HepG2 (cell line): ENCODE measurements around the gene ABCA13. TPM values are rescaled to one million over a fixed set of nuclear protein-coding genes. Genes with fewer than 3 reads are reported as not detected.

ENCODE experiments used
- ATAC-seq: fragments of 200-7000 bp; cut with Tn5 transposase; 3 replicates; pipeline ENCODE4 v1.9.1; 2020; ENCODE audit warnings: mild to moderate bottlenecking, moderate library complexity
- BruUV-seq: library from RNA; stranded (reverse); fragments of 400-500 nt; replicated peaks from 2 replicates; lab custom pipeline; 2021; lab: Mats Ljungman, UMichigan
- CTCF ChIA-PET: fragments of 300-600 bp; formaldehyde crosslinking; extraction: SDS; loops from one replicate; lab custom pipeline; 2021; ENCODE audit warnings: low total read pairs, inconsistent platforms, low intra/inter-chr PET ratio; lab: Yijun Ruan, JAX
- POLR2A ChIA-PET: fragments of 350-600 bp; sonication (Branson Sonifier 250); formaldehyde crosslinking; loops from one replicate; lab custom pipeline; 2020; ENCODE audit warnings: antibody characterized with exemption, inconsistent platforms; lab: Yijun Ruan, JAX
- DNase-seq: peaks from one replicate; pipeline ENCODE4 v3.0.0-alpha.2; 2015; ENCODE audit warnings: low spot score
- FAIRE-seq: peaks from 3 replicates; lab custom pipeline; 2011; peaks lifted over from hg19 to GRCh38; lab: Jason Lieb, UNC
- H2AFZ ChIP-seq: one replicate; pipeline ENCODE4 v1.6.1; 2011; ENCODE audit warnings: low read length, inconsistent platforms
- H3K27ac ChIP-seq: fragments of 300-600 bp; 3 replicates; pipeline ENCODE4 v1.8.0; 2011; ENCODE audit warnings: mixed run types, mild to moderate bottlenecking, mixed read lengths, low read length, inconsistent platforms; ENCODE audit not compliant: insufficient read depth; ENCODE audit errors: extremely low read length
- H3K27me3 ChIP-seq, 2 experiments: fragments of 200-600 bp in 1 of 2; 2 replicates in 1 of 2; 3 replicates in 1 of 2; pipeline versions ENCODE4 v1.6.0 to v1.8.0; 2011; ENCODE audit warnings: low read length in 2 of 2, mild to moderate bottlenecking in 2 of 2, moderate library complexity in 2 of 2, inconsistent platforms in 1 of 2; ENCODE audit not compliant: insufficient read depth in 2 of 2, control insufficient read depth in 1 of 2
- H3K36me3 ChIP-seq, 2 experiments: fragments of 200-600 bp in 1 of 2; replicated peaks in 1 of 2; 2 replicates in 1 of 2; 3 replicates in 1 of 2; pipeline versions ENCODE4 v1.5.1 to v1.8.0; 2011; ENCODE audit warnings: low read length in 2 of 2, inconsistent platforms in 1 of 2; ENCODE audit not compliant: insufficient read depth in 2 of 2, control insufficient read depth in 1 of 2
- H3K4me1 ChIP-seq: 2 replicates; pipeline ENCODE4 v1.5.1; 2012; ENCODE audit warnings: low read length, inconsistent platforms; ENCODE audit not compliant: insufficient read depth
- H3K4me2 ChIP-seq: 2 replicates; pipeline ENCODE4 v1.6.0; 2011; ENCODE audit warnings: low read depth, low read length, inconsistent platforms
- H3K4me3 ChIP-seq, 3 experiments: fragments of 200-600 bp in 1 of 3; sonication (generic), shearing (Covaris generic) in 1 of 3; replicated peaks in 1 of 3; 2 replicates each; pipeline ENCODE4 v1.5.1; 2011 to 2016; ENCODE audit warnings: low read length in 3 of 3, inconsistent platforms in 2 of 3, low read depth in 2 of 3, mild to moderate bottlenecking in 2 of 3, control low read depth in 1 of 3, mixed read lengths in 1 of 3; ENCODE audit not compliant: insufficient read depth in 1 of 3
- H3K79me2 ChIP-seq: one replicate; pipeline ENCODE4 v1.6.1; 2011; ENCODE audit warnings: low read length, inconsistent platforms; ENCODE audit not compliant: insufficient read depth
- H3K9ac ChIP-seq: 2 replicates; pipeline ENCODE4 v1.6.0; 2011; ENCODE audit warnings: mild to moderate bottlenecking, low read depth, low read length, inconsistent platforms; ENCODE audit not compliant: insufficient read depth
- H3K9me3 ChIP-seq: 2 replicates; pipeline ENCODE4 v1.5.1; 2012; ENCODE audit warnings: mild to moderate bottlenecking, low read length
- H4K20me1 ChIP-seq: 2 replicates; pipeline ENCODE4 v1.6.0; 2011; ENCODE audit warnings: inconsistent platforms, mild to moderate bottlenecking, low read length, moderate library complexity; ENCODE audit not compliant: insufficient read depth
- AGO2 ChIP-seq: fragments of 200-400 bp; formaldehyde crosslinking; optimal IDR thresholded peaks from 2 replicates; pipeline ENCODE3; 2017; ENCODE audit warnings: mild to moderate bottlenecking, low read depth, low read length, moderate library complexity
- FOXK2 ChIP-seq: fragments of 450-650 bp; IDR thresholded peaks from 2 replicates; pipeline ENCODE4 v1.6.1; 2016
- HNRNPK ChIP-seq: fragments of 200-400 bp; formaldehyde crosslinking; IDR thresholded peaks from 2 replicates; pipeline ENCODE4 v1.6.1; 2018; ENCODE audit warnings: low read length, low read depth, moderate library complexity, mild to moderate bottlenecking; ENCODE audit not compliant: poor library complexity, severe bottlenecking
- HNRNPLL ChIP-seq: fragments of 200-400 bp; formaldehyde crosslinking; IDR thresholded peaks from 2 replicates; pipeline ENCODE4 v1.6.1; 2017; ENCODE audit warnings: mild to moderate bottlenecking, low read depth, low read length; ENCODE audit not compliant: poor library complexity, severe bottlenecking
- MED1 ChIP-seq: sonication (generic); formaldehyde crosslinking; IDR thresholded peaks from 2 replicates; pipeline ENCODE4 v1.4.0; 2020; ENCODE audit warnings: missing genetic modification reagents
- RBFOX2 ChIP-seq: fragments of 200-400 bp; formaldehyde crosslinking; IDR thresholded peaks from 2 replicates; pipeline ENCODE4 v1.6.1; 2017; ENCODE audit warnings: low read depth, mild to moderate bottlenecking, low read length
- REPIN1 ChIP-seq: sonication (generic); formaldehyde crosslinking; IDR thresholded peaks from 2 replicates; pipeline ENCODE4 v1.8.0; 2022; ENCODE audit warnings: missing genetic modification reagents, low read depth, mild to moderate bottlenecking, borderline replicate concordance
- SALL2 ChIP-seq: sonication (generic); formaldehyde crosslinking; IDR thresholded peaks from 2 replicates; pipeline ENCODE4 v1.8.1; 2023; ENCODE audit warnings: mild to moderate bottlenecking, missing genetic modification reagents, inconsistent platforms
- ZNF251 ChIP-seq: sonication (generic); formaldehyde crosslinking; IDR thresholded peaks from 2 replicates; pipeline ENCODE4 v1.9.0; 2021; ENCODE audit warnings: mild to moderate bottlenecking, missing genetic modification reagents
- ZNF510 ChIP-seq: sonication (generic); formaldehyde crosslinking; IDR thresholded peaks from 2 replicates; pipeline ENCODE4 v1.4.0; 2020; ENCODE audit warnings: low read depth, mild to moderate bottlenecking, missing genetic modification reagents
- ZNF569 ChIP-seq: sonication (generic); formaldehyde crosslinking; IDR thresholded peaks from 2 replicates; pipeline ENCODE4 v1.5.0; 2020; ENCODE audit warnings: mild to moderate bottlenecking, missing genetic modification reagents, moderate library complexity, borderline replicate concordance
- ZNF605 ChIP-seq: sonication (generic); formaldehyde crosslinking; IDR thresholded peaks from 2 replicates; pipeline ENCODE4 v1.8.0; 2022; ENCODE audit warnings: mild to moderate bottlenecking, missing genetic modification reagents
- WGBS: methylation state at CpG from one replicate; pipeline ENCODE4 v1.1.6; 2017; ENCODE audit warnings: low lambda C conversion rate; 5-methylcytosine and 5-hydroxymethylcytosine counted together
- in situ Hi-C: cut with HindIII; loops from 2 replicates; pipeline ENCODE4 v1.10.0; 2017; ENCODE audit warnings: low pct_unique_long_range_greater_than_20kb; ENCODE audit not compliant: extremely low pct_ligation_motif_present
- intact Hi-C: fragments of 100-400 bp; cut with micrococcal nuclease; formaldehyde crosslinking; loops from one replicate; pipeline ENCODE4 v1.10.0; 2022; ENCODE audit not compliant: unreplicated experiment
- polyA plus RNA-seq, 8 experiments: library from polyadenylated mRNA; depleted of rRNA in 3 of 8; stranded (reverse) in 7 of 8; unstranded in 1 of 8; fragments of >200 nt; fragmentation: Illumina TruSeq in 4 of 8; extraction: Trizol in 4 of 8; gene quantifications; 2 replicates each; pipeline versions ENCODE4 v1.2.1 to v1.2.3, GENCODE V29; 2011 to 2016; ENCODE audit warnings: low read depth in 4 of 8, missing spikeins in 1 of 8, mixed read lengths in 1 of 8; ENCODE audit not compliant: insufficient read depth in 1 of 8
- total RNA-seq, 5 experiments: library from RNA; depleted of rRNA; stranded (reverse); fragments of >200 nt; fragmentation: Illumina TruSeq; extraction: Trizol; gene quantifications; 2 replicates each; pipeline ENCODE4 v1.2.3, GENCODE V29; 2016; ENCODE audit warnings: low read depth in 1 of 5
- TF ChIP-seq, protein P1 (sequence below): IDR thresholded peaks from 2 replicates; pipeline ENCODE4 v1.6.1; 2016; ENCODE audit warnings: low read depth, borderline replicate concordance
- TF ChIP-seq, protein P2 (sequence below): sonication (generic); formaldehyde crosslinking; conservative IDR thresholded peaks from 2 replicates; pipeline ENCODE4 v1.8.0; 2022; ENCODE audit warnings: low read depth, missing genetic modification reagents
- TF ChIP-seq, protein P3 (sequence below): sonication (generic); formaldehyde crosslinking; IDR thresholded peaks from 2 replicates; pipeline ENCODE4 v1.5.0; 2020; ENCODE audit warnings: mild to moderate bottlenecking, missing genetic modification reagents
- TF ChIP-seq, protein P4 (sequence below): sonication (generic); formaldehyde crosslinking; IDR thresholded peaks from 2 replicates; pipeline ENCODE4 v1.8.1; 2022; ENCODE audit warnings: low read depth, mild to moderate bottlenecking, missing genetic modification reagents

The ABCA13 gene
- total and polyA plus RNA-seq, 2 of the 13 experiments (the other 11 are each of a cell fraction or from before 2014, with no cell fraction given): 0.03 TPM; not detected in 1

DNA sequence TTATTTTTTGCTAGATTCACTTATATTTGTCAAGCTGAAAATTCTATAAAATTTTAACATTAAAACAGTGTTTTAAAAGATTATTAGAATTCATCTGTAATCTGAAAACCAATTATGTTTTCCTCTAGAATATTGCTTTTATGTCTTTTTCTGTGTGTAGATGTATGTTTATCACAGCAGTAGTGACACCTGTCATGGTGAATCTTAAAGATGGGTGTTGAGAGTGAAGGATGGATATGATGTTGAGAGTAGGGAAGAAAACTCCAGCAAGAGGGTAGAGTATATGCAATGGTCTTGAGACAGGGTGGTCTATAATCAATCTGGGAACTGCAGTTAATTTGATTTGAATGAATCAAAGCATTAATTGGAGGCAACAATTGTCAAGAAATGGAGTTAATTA is 416.2 kb downstream of the ABCA13 start (continued):
- TF ChIP-seq HNRNPK: no peak
- TF ChIP-seq, protein P1, sequence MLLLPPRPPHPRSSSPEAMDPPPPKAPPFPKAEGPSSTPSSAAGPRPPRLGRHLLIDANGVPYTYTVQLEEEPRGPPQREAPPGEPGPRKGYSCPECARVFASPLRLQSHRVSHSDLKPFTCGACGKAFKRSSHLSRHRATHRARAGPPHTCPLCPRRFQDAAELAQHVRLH: no peak

DNA sequence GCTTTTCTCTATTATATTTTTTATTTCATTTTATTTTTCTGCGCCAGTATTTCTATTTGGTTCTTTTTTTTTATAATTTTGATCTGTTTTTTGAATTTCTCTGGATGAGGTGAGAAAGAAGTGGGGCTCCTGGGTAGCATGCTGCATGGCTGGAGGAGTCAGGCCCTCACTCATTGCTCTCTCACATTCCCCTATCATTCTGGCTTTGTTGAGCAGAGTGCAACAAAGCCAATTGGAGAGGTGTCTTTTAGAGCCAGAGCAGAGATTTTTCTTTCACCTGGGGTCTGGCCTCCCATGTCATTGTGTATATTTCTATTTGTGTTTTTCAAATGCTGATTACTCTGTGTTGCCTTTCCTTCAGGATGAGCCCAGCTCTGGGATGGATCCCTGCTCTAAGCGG is 423.1 kb downstream of the ABCA13 start:
- FAIRE-seq (no peak), DNase-seq (no peak), ATAC-seq (no peak)
- no peak overlapping the region for H3K9ac ChIP-seq
- H3K4me3 ChIP-seq: no peak overlapping the region
- no peak overlapping the region for H3K27ac ChIP-seq
- 5% methylated on average over 2 of the region's 2 CpGs for WGBS
- no peaks in the 10 kb centered on the region for H4K20me1 ChIP-seq
- H3K4me1 ChIP-seq: no peaks in the 10 kb centered on the region
- ChIA-PET CTCF (no interaction called here), POLR2A (no interaction called here)
- H3K27me3 ChIP-seq: no peaks in the 10 kb centered on the region
- H3K9me3 ChIP-seq: no peaks in the 10 kb centered on the region
- no peaks in the 10 kb centered on the region for H3K79me2 ChIP-seq
- intact Hi-C loops: no loop called here
- BruUV-seq: no TSS peak
- H3K36me3 ChIP-seq: no peaks in the 10 kb centered on the region
- no peak overlapping the region for H2AFZ ChIP-seq
- in situ Hi-C loops: no loop called here
- no peak overlapping the region for H3K4me2 ChIP-seq
- TF ChIP-seq MED1 (no peak), REPIN1 (CRISPR knock-in tag) (no peak), ZNF251 (CRISPR knock-in tag) (no peak), HNRNPLL (no peak), FOXK2 (no peak), SALL2 (CRISPR knock-in tag) (no peak), ZNF605 (no peak), ZNF569 (CRISPR knock-in tag) (no peak), RBFOX2 (no peak), ZNF510 (no peak), AGO2 (no peak)
- TF ChIP-seq, protein P2, sequence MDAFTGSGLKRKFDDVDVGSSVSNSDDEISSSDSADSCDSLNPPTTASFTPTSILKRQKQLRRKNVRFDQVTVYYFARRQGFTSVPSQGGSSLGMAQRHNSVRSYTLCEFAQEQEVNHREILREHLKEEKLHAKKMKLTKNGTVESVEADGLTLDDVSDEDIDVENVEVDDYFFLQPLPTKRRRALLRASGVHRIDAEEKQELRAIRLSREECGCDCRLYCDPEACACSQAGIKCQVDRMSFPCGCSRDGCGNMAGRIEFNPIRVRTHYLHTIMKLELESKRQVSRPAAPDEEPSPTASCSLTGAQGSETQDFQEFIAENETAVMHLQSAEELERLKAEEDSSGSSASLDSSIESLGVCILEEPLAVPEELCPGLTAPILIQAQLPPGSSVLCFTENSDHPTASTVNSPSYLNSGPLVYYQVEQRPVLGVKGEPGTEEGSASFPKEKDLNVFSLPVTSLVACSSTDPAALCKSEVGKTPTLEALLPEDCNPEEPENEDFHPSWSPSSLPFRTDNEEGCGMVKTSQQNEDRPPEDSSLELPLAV: no peak
- TF ChIP-seq, protein P3, sequence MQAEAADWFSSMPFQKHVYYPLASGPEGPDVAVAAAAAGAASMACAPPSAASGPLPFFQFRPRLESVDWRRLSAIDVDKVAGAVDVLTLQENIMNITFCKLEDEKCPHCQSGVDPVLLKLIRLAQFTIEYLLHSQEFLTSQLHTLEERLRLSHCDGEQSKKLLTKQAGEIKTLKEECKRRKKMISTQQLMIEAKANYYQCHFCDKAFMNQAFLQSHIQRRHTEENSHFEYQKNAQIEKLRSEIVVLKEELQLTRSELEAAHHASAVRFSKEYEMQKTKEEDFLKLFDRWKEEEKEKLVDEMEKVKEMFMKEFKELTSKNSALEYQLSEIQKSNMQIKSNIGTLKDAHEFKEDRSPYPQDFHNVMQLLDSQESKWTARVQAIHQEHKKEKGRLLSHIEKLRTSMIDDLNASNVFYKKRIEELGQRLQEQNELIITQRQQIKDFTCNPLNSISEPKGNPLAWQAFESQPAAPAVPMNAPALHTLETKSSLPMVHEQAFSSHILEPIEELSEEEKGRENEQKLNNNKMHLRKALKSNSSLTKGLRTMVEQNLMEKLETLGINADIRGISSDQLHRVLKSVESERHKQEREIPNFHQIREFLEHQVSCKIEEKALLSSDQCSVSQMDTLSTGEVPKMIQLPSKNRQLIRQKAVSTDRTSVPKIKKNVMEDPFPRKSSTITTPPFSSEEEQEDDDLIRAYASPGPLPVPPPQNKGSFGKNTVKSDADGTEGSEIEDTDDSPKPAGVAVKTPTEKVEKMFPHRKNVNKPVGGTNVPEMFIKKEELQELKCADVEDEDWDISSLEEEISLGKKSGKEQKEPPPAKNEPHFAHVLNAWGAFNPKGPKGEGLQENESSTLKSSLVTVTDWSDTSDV: no peak
- TF ChIP-seq, protein P4, sequence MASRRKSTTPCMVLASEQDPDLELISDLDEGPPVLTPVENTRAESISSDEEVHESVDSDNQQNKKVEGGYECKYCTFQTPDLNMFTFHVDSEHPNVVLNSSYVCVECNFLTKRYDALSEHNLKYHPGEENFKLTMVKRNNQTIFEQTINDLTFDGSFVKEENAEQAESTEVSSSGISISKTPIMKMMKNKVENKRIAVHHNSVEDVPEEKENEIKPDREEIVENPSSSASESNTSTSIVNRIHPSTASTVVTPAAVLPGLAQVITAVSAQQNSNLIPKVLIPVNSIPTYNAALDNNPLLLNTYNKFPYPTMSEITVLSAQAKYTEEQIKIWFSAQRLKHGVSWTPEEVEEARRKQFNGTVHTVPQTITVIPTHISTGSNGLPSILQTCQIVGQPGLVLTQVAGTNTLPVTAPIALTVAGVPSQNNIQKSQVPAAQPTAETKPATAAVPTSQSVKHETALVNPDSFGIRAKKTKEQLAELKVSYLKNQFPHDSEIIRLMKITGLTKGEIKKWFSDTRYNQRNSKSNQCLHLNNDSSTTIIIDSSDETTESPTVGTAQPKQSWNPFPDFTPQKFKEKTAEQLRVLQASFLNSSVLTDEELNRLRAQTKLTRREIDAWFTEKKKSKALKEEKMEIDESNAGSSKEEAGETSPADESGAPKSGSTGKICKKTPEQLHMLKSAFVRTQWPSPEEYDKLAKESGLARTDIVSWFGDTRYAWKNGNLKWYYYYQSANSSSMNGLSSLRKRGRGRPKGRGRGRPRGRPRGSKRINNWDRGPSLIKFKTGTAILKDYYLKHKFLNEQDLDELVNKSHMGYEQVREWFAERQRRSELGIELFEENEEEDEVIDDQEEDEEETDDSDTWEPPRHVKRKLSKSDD (CRISPR knock-in tag): no peak
- TF ChIP-seq, all 625 proteins: peak for 0
